Measurements from ENCODE around the gene ZFP64.

DNA sequence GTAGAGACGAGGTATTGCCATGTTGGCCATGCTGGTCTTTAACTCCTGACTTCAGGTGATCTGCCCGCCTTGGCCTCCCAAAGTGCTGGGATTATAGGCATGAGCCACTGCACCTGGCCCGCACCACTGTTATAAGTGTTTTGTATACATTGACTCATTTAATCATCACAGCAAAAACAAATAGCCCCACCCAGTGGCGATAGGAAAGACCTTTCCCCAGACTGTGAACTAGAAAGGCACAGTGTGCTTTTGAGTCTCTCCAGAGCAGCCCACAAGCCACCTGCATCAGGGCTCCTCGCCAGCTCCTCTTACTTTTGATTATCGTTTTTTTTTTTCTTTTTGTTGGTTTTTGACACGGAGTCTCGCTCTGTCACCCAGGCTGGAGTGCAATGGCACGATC, 27.9 kb upstream of the ZFP64 start:
- TF ChIP-seq, protein P1, sequence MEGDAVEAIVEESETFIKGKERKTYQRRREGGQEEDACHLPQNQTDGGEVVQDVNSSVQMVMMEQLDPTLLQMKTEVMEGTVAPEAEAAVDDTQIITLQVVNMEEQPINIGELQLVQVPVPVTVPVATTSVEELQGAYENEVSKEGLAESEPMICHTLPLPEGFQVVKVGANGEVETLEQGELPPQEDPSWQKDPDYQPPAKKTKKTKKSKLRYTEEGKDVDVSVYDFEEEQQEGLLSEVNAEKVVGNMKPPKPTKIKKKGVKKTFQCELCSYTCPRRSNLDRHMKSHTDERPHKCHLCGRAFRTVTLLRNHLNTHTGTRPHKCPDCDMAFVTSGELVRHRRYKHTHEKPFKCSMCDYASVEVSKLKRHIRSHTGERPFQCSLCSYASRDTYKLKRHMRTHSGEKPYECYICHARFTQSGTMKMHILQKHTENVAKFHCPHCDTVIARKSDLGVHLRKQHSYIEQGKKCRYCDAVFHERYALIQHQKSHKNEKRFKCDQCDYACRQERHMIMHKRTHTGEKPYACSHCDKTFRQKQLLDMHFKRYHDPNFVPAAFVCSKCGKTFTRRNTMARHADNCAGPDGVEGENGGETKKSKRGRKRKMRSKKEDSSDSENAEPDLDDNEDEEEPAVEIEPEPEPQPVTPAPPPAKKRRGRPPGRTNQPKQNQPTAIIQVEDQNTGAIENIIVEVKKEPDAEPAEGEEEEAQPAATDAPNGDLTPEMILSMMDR (conservative IDR thresholded peaks at IDR 0.05; ENCODE audit: low read depth, low read length) = no peak
- no peak for TF ChIP-seq CEBPB (IDR thresholded peaks at IDR 0.05; ENCODE audit: low read depth, low read length)
- no peak for TF ChIP-seq POLR2A (IDR thresholded peaks at IDR 0.05; ENCODE audit: low read depth, low read length)
- no peak for TF ChIP-seq RAD21 (IDR thresholded peaks at IDR 0.05; ENCODE audit: low read length)
- no peak for TF ChIP-seq NFE2L2 (IDR thresholded peaks at IDR 0.05; ENCODE audit: low read depth, low read length)

All from IMR-90 (cell line).